ENCODE results near the gene OLFML2B.
A peak's percentile ranks its signal among the peaks of the same experiment; 100 is the strongest.
"Not testable (repeated sequence)": the region's sequence is repeated elsewhere in the genome, so short reads cannot be mapped to it uniquely, and the experiment has no call there.

The OLFML2B gene

GRCh38 chr1:162023547-162024501, at the start of gene OLFML2B:
OLFML2B (minus strand) TSS chr1:162023869; CDS start chr1:162023430, 439 bp downstream.
- DNase-seq, result no peak

- no peak for DNase-seq
Observed at GRCh38 chr1:162072740-162073139, 49.1 kb upstream of the OLFML2B start.

DNA sequence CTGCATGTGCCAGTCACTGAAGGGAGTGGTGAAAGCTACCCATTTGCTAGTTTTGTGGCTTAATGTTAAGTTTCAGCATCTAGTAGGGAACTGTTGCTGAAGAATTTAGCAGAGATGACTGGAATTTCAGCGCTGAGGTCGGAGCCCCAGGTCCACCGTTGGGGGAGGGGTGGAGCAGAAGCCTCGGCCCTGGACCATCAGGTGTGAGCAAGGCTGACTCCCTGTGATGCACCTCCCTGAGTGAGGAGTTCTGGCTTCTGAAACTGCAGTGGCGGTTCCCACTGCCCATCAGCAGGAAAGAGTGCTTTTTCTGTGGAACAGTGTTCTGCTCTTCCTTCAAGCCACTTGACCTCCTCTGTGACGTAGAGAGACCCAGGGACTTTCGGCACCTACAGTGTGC, 47.2 kb upstream of the OLFML2B start:
- no peak for DNase-seq

GRCh38 chr1:162070094-162070748, 46.6 kb upstream of the OLFML2B start:
- no peak for DNase-seq

- DNase-seq, result no peak
Observed at GRCh38 chr1:162069334-162070093, 45.8 kb upstream of the OLFML2B start, which contains the start of gene NOS1AP. NOS1AP (plus strand) TSS chr1:162069691; CDS start chr1:162070178, 487 bp downstream.

DNA sequence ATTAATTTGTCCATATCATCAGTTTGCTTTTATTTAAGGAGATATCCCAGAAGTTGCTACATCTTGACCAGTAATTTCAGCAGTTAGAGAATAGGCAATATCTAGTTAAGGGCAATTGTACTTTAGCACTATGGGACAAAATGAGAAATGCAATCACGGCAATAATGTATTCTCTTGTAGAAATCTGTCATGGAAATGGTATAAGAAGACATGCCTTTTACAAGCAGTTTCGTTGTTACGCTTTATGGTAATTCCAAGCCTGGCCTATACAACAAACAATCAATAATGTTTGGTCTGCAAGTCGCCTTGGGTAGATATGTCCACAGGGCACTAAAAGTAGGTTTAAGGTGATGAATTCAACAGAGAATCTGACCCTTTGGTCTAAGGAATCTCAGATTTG, 44.6 kb upstream of the OLFML2B start:
- DNase-seq, result no peak

GRCh38 chr1:162067466-162067865, 43.8 kb upstream of the OLFML2B start:
- no peak for DNase-seq

DNA sequence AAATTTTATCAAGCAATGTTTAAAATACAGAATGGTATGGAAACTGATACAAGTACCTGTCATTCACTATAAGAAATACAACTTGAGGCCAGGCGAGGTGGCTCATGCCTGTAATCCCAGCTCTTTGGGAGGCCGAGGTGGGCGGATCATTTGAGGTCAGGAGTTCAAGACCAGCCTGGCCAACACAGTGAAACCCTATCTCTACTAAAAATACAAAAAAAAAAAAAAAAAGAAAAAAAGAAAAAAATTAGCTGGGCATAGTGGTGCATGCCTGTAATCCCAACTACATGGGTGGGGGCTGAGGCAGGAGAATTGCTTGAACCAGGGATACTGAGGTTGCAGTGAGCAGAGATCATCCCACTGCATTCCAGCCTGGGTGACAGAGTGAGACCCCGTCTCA, 43.2 kb upstream of the OLFML2B start:
- not testable (repeated sequence) for DNase-seq

DNA sequence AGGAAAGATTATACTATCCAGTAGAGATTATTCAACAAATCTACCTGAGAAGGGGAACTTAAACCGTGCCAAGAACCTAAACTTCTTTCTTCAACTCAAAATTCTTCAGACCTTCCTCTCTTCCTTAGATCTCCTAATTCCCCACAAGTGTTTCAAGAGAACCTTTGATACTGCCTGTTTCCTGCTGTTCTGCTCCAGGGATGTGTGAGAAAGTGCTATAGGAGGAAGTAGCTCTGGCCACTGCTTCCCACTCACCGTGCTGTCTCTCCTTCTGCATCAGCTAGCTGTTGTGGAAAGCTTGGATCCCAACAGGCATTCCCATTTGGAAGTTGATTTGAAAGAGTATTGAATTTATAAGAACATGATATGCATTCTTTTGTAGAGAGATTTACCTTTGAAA, 41.3 kb upstream of the OLFML2B start:
- no peak for DNase-seq

GRCh38 chr1:162062542-162063015, 38.9 kb upstream of the OLFML2B start:
- peak; percentile 62 for DNase-seq

DNA sequence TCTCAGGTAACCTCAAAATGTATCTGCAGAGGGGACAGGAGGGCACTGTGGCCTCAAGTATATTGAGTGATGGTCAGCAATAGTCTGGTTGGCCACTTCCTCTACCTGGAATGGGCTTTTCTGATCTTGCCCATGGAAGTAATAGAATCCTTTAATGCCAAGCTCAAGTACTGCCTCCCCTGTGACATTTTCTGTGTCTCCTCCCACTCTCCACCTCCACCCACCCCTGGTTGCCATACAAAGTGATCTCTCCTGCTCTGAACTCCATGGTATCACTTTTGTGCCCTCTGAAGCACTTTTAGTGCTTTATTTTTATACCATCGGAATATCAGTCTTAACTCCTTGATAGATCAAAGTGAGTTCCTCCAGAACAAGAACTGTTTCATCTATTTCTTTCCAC, 36.6 kb upstream of the OLFML2B start:
- DNase-seq, result no peak

GRCh38 chr1:162059721-162060120, 36.1 kb upstream of the OLFML2B start:
- no peak for DNase-seq

DNA sequence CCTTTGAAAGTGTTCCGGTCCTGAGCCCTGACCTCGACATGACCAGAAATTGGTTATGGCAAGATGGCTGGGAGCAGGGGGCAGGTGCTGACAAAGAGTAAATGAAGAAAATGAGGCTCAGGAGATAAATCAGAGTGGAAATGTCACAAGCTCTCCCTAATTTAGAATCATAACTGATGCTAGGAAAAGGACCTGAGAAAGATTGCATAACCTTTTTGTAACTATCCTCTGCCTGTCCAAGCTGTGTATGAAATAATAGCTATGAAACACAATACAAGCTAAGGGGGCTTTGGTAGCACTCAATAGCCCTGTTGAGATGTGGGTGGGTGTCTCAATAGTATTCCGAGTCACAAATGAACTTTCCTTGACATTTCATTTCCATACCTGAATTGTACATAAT, 32.9 kb upstream of the OLFML2B start:
- no peak for DNase-seq

DNA sequence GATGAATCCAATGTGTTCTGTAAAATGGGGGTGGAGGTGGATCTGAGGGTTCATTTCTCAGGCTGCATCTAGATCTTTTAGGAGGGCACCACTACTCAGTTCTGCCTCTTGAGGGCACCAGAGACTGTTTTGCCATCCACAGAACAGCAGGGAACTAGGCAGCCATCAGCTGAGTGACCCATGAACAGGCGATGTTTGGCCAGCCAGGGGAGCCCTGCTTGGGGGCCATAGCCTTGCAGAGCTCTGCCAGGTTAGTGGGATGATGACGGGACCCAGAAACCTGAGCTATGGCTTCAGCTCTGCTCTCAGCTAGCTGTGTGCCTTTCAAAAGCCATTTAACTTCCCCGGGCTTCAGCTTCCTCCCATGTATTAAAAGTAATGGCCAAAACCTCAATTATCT, 32.4 kb upstream of the OLFML2B start:
- DNase-seq, result no peak

- no peak for DNase-seq
Observed at GRCh38 chr1:162055062-162055461, 31.4 kb upstream of the OLFML2B start.

GRCh38 chr1:162053949-162054348, 30.3 kb upstream of the OLFML2B start:
- DNase-seq, result not testable (repeated sequence)

- no peak for DNase-seq
Observed at GRCh38 chr1:162046921-162047320, 23.3 kb upstream of the OLFML2B start.

DNA sequence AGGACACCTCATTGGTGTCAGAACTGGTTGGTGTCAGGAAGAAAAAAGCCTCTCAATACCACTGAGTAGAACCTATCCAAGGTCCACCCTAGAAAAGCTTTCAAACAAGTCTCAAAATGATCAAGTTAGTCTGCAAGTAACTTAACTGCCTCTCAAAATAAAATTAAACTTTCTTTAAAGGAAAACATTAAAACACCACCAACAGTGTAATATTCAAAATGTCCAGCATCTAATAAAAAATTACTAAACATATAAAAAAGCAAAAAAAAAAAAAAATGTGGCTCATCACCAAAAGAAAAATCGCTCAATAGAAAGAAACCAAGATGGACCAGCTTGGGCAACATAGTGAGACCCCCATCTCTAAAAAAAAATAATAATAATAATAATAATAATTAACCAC, 18.7 kb upstream of the OLFML2B start:
- no peak for DNase-seq

DNA sequence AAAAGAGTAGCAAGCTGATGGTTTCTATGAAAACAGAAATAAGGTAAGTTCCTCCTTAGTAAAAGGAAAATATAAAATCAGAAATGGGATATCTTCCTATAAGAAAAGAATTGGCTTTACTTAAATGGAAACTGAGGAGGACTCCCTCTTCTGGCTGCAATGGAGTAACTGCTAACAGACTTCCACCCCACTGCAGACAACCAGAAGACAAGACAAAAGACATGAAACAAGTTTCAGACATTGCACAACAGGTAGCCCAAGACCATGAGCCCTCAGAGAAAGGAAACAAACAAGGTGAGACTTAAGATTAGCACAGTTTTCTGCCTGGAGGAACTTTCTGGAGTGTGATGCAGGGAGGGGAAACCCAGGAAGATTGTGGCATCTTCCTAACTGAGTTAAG, 17.0 kb upstream of the OLFML2B start:
- DNase-seq, result no peak

- DNase-seq, result no peak
Observed at GRCh38 chr1:162040001-162040400, 16.3 kb upstream of the OLFML2B start.

DNA sequence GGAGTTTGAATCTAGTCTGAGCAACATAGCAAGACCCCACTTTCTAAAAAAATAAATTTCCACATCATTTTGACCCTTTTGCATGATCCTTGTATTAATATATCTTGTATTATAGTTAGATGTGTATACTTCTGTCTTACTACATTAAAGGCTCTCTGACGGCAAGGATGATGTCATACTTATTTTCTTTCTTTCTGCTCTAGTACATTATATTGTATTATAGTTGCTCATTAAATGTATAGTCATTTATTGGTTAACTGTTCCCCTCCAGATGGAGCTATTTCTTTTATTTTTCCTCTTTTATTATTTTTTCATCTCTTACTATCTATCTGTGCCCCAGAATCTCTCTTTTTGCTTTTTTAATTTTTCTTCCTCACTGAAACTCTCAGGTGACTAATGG, 15.0 kb upstream of the OLFML2B start:
- DNase-seq, result no peak

DNA sequence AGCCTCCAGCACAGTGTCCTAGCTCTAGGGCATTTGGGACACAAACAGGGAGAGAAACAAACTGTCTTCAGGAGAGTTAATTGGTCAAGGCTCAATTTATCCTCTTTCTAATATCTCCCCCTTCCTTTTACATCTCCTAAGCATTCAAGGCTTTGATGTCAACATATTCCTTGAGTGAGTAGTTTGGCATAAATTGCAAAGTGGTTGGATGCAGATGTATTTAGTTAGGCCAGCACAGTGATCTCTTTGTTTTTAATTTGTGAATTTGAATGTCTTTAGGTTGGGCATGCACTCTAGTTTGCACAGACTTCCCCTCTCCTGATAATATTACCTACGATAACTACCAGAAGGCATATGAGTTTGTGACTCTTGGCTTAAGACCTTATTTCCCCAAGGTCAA, 12.5 kb upstream of the OLFML2B start:
- DNase-seq, result no peak

DNA sequence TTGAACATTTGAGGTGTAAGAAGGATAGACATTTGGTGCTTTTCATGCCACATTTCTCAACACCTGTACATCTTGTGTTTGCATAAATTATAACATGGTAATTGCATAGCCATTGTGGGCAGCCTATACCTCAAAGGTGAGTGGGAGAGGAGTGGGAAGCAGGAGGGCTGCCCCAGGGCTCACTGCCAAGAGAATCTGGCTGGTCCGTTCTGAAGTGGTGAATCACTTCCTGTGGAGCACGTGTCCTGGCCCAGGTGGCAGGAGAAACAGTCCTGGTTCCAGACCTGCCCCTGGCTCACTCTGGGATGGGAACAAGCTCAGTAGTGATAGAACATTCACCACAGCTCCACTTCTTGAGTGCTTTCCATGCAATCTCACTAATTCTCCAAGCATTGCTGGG, 11.6 kb upstream of the OLFML2B start:
- DNase-seq, result no peak

Measured in NCI-H446 treated with DMSO at 0.1 percent for 48 hours (cell line).